GM18498 (cell line): Measurements from ENCODE around the gene ATF6.

Experiments used
- ATAC-seq: cut with Tn5 transposase; IDR thresholded peaks from one replicate; pipeline ENCODE4 v1.9.1; 2021; ENCODE audit warnings: mild to moderate bottlenecking, moderate library complexity; ENCODE audit not compliant: unreplicated experiment

Gene ATF6

GRCh38 chr1:161933592-161934588, 167.8 kb downstream of the ATF6 start:
- no peak for ATAC-seq

GRCh38 chr1:161935264-161935663, 169.1 kb downstream of the ATF6 start:
- no peak for ATAC-seq

DNA sequence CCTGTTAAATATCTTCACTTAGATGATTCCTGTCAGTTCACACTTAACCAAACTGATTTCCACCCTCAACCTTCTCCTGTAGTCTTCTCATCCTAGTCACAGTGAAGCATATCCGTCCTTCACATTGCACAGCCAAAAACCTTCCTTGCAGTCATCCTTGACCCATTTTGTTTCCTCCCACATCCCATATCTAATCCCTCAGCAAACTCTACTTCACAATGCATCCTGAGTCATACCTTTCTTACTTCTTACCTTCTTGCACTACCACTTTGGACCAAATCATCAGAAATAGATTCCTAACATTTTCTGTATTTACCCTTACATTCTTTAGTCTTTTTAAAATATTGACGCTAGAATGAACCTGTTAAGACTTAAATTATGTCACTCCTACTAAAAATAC, 170.7 kb downstream of the ATF6 start:
- no peak for ATAC-seq

DNA sequence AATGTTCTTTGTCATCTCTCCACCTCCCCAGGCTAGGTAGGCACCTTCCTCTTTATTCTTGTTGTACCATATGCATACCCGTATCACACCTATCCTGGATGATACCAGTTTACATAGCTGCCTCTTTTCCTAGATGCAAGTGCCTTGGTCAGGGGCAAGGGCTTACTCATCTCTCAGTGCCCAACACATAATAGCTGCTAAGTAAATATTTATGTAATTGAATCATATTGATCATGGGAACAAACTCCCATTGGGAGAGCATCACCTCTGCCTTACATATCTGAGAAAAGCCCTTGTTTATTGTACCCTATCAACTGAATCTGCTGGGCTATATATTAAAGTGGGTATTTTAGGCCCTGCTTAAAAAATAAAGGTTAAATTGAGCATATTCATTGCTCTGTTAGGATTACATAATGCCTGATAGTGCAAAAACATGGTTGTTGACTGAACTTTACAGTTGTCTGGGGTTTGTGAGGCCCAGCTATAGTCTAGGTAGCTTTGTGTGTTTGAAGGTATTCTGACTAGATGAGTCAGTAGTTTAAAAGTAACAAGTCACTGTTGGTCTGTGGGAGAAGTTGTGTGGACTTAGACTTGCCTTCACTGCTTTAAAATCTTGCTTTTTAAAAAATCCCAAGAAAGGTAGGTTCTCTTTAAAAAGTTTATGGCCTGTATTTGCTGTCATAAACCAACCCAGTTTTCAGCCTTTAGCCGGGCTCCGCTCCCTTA, 174.9 kb downstream of the ATF6 start:
- no peak for ATAC-seq

GRCh38 chr1:161941726-161942436, 175.8 kb downstream of the ATF6 start:
- ATAC-seq = no peak

- ATAC-seq = no peak
Observed at GRCh38 chr1:161943737-161944136, 177.6 kb downstream of the ATF6 start.

DNA sequence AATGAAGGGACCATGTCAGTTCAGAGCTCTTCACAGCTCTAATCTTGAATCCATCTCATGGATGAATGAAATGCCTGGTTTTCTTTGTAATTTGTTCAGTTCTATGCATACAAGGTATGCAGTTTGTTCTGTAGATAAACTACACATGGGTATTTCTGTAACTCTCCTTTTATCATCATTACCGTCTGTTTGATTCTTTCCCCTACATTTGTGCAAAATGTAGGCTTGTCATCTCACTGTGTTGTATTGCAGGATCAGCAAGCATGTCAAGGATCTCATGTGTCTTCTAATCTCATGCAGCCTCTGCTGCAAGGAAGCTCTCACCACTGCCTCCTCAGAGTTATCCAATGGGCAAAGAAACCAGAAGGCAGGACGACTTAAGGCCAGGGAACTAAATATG, 178.3 kb downstream of the ATF6 start:
- no peak for ATAC-seq

GRCh38 chr1:161945306-161946060, 179.4 kb downstream of the ATF6 start:
- ATAC-seq = no peak

GRCh38 chr1:161946071-161946987, 180.2 kb downstream of the ATF6 start:
- no peak for ATAC-seq

DNA sequence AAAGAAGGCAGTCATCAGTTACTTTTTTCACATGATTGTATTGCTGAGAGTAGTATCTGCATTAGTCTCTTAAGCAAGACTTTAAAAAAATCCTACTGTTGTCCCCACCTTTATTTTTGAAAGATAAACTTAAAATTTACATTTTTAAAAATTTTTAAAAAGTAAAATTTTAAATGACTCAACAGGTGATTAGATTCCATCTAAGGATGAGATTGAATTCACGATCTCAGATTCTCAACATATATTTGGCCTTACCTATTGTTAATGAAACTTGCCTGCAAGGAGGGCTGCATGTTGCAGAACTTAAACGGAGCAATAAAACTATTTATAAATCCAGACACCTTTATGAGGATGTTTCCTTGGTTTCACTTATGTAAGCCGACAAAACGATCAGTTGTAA, 182.3 kb downstream of the ATF6 start:
- ATAC-seq = no peak

GRCh38 chr1:161949548-161949947, 183.4 kb downstream of the ATF6 start:
- no peak for ATAC-seq

DNA sequence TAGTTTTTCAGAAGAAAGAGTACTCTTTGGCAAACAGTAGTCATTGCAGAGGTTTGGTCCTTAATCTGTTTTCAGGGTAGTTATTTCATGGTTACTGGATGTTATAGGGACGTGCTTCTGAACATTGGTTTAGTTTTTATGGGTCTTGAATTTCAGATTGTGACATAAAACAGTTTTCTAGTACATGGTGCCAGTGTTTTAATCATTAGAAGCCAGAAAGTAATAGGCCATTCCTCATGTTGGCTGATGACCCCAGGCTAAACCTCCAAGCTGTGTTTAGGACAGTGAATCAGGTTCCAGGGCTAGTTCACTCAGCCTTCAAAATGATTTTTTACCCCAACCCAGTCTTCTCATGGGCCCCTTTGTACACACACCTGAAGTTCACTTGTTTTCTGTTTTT, 184.3 kb downstream of the ATF6 start:
- ATAC-seq = no peak

GRCh38 chr1:161951646-161952045, 185.5 kb downstream of the ATF6 start:
- ATAC-seq = no peak

DNA sequence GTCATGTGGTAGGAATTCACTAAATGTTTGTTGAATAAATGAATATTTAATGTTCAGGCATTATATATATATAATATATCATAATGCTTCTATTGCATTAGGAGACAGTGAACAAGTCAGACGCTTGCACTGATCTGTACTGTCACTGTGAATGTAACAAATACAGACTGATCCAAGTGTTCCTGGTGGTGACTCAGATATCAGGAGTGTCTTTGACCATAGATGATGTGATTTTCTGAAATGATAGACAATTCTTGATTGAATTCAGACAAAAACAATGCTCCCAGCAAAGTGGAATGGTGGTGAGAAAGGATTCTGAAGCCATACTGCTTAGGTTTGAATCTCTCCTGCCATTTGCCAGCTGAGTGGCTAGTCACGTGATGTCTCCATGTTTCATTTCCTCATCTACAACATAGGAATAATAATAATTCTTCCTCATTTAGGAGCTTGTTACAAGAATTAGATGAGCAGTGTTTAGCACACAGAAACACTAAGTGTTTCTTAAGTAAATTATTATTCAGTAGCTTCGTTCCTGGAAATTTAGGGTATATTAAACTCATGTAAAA, 186.6 kb downstream of the ATF6 start:
- ATAC-seq = no peak

DNA sequence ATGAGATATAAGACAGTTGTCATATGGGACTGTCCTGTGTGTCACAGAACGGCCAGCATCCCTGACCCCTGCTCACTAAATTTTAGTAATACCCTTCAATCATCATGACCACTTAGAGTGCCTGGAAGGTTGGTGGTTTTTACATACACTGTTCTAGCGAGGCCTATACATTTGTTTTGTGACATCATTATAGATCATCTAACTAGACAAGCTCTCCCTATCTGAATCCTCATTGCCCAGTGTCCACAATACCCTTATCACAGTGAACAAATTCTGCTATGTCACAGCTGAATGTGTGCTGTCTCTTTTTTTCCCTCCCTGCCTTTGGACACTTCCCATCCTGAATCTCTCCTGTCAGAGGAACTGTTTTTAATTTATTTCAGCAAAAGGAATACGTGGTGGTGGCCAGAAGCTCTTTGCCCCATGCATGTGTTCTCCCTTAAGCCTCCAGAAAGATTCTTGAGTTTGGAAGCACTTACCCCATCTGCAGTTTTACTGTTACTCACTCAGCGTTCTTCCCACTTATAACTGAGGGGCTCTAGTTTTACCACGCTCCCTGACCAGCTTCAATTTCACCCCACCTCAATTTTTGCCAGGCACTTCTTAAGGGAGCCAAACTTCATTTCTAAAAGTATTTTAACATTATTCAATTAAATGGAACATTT, 187.3 kb downstream of the ATF6 start:
- no peak for ATAC-seq

- ATAC-seq = no peak
Observed at GRCh38 chr1:161954050-161954449, 187.9 kb downstream of the ATF6 start.

- no peak for ATAC-seq
Observed at GRCh38 chr1:161954466-161954865, 188.3 kb downstream of the ATF6 start.

- ATAC-seq = no peak
Observed at GRCh38 chr1:161955606-161956005, 189.5 kb downstream of the ATF6 start.

DNA sequence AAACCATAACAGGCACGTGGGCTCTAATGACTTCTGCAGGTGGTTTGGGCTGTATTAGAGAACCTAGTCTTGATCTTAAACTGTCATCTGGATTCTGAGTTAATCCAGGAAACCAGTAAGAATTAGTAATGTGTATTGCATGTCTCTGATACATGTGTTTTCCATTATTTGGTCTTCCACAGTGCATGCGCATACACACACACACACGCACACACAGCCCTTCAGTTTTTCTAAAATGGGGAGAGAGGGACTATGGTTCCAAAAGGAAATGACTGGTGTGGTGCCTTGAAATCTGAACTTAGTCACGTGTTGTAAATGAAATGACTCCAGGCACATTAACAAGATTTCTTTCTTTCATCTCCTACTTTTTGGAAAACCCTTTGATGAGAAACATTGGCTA, 190.0 kb downstream of the ATF6 start:
- ATAC-seq = no peak
